Loucy (cell line): ENCODE results near the gene CSH1.
A peak's percentile ranks its signal among the peaks of the same experiment; 100 is the strongest.
"Not testable (repeated sequence)": the region's sequence is repeated elsewhere in the genome, so short reads cannot be mapped to it uniquely, and the experiment has no call there.

Experiments used
- H2AFZ ChIP-seq: fragments of 200-600 bp; sonication (generic); 2 replicates; pipeline ENCODE4 v1.6.0; 2016; ENCODE audit warnings: antibody characterized with exemption, mild to moderate bottlenecking, low read length, moderate library complexity
- H3F3A ChIP-seq: fragments of 200-600 bp; 2 replicates; pipeline ENCODE4 v1.6.0; 2016; ENCODE audit warnings: antibody characterized with exemption, low read depth, mild to moderate bottlenecking
- H3K27me3 ChIP-seq: fragments of 200-600 bp; sonication (generic); 2 replicates; pipeline ENCODE4 v1.6.1; 2014; ENCODE audit warnings: low read length, mild to moderate bottlenecking; ENCODE audit not compliant: insufficient read depth, poor library complexity, severe bottlenecking
- H3K36me3 ChIP-seq: fragments of 200-600 bp; sonication (generic); 2 replicates; pipeline ENCODE4 v1.6.1; 2016; ENCODE audit warnings: low read length; ENCODE audit not compliant: insufficient read depth
- H3K4me1 ChIP-seq: fragments of 200-600 bp; sonication (generic); 2 replicates; pipeline ENCODE4 v1.5.1; 2014; ENCODE audit warnings: low read length, mild to moderate bottlenecking; ENCODE audit not compliant: insufficient read depth, poor library complexity, severe bottlenecking
- H3K4me2 ChIP-seq: fragments of 200-600 bp; sonication (generic); 2 replicates; pipeline ENCODE4 v1.6.0; 2014; ENCODE audit warnings: antibody characterized with exemption, low read length, low read depth, mild to moderate bottlenecking; ENCODE audit not compliant: poor library complexity, severe bottlenecking
- H3K4me3 ChIP-seq: fragments of 200-600 bp; sonication (generic); 2 replicates; pipeline ENCODE4 v1.5.1; 2014; ENCODE audit warnings: low read length, mild to moderate bottlenecking, mixed read lengths; ENCODE audit not compliant: poor library complexity, severe bottlenecking
- H3K79me2 ChIP-seq: fragments of 200-600 bp; sonication (generic); 2 replicates; pipeline ENCODE4 v1.6.1; 2014; ENCODE audit warnings: low read length; ENCODE audit not compliant: insufficient read depth
- H3K9ac ChIP-seq: fragments of 200-600 bp; sonication (generic); 2 replicates; pipeline ENCODE4 v1.6.0; 2014; ENCODE audit warnings: mild to moderate bottlenecking, low read depth, low read length, moderate library complexity; ENCODE audit not compliant: poor library complexity, severe bottlenecking
- H3K9me2 ChIP-seq: fragments of 200-600 bp; sonication (generic); replicated peaks from 2 replicates; pipeline ENCODE4 v1.6.1; 2016; ENCODE audit warnings: low read depth, low read length, mixed read lengths
- H3K9me3 ChIP-seq: fragments of 200-600 bp; sonication (generic); 2 replicates; pipeline ENCODE4 v1.6.1; 2014; ENCODE audit warnings: mild to moderate bottlenecking, antibody characterized with exemption, low read length, low read depth; ENCODE audit not compliant: insufficient read depth
- H4K20me1 ChIP-seq: fragments of 200-600 bp; sonication (generic); 2 replicates; pipeline ENCODE4 v1.6.0; 2014; ENCODE audit warnings: antibody characterized with exemption, low read length, mild to moderate bottlenecking; ENCODE audit not compliant: insufficient read depth, poor library complexity, severe bottlenecking
- CTCF ChIP-seq: fragments of 200-600 bp; sonication (generic); conservative IDR thresholded peaks from 2 replicates; pipeline ENCODE4 v1.5.1; 2014; ENCODE audit warnings: mild to moderate bottlenecking, antibody characterized with exemption, low read length
- EZH2phosphoT487 ChIP-seq: fragments of 200-600 bp; IDR thresholded peaks from 2 replicates; pipeline ENCODE4 v1.6.1; 2018; ENCODE audit warnings: antibody characterized with exemption, mild to moderate bottlenecking, moderate library complexity, borderline replicate concordance

The CSH1 gene

GRCh38 chr17:63919311-63919723 is 22.9 kb upstream of the CSH1 start:
- Histone ChIP-seq H2AFZ (no peak overlapping the region), H3K36me3 (no peaks in the 10 kb centered on the region), H3F3A (no peaks in the 10 kb centered on the region), H3K79me2 (no peaks in the 10 kb centered on the region), H3K4me2 (peak overlapping the region; percentile 19), H3K9ac (no peak overlapping the region), H3K4me3 (no peak overlapping the region), H3K9me3 (no peaks in the 10 kb centered on the region), H3K4me1 (peaks cover 13% of the 10 kb centered on the region), H4K20me1 (no peaks in the 10 kb centered on the region), H3K27me3 (no peaks in the 10 kb centered on the region), H3K9me2 (no peaks in the 10 kb centered on the region)
- TF ChIP-seq CTCF, result peak; percentile 96
- no peak for TF ChIP-seq EZH2phosphoT487

- H3F3A ChIP-seq, H3K9ac ChIP-seq, H3K79me2 ChIP-seq, H3K9me2 ChIP-seq, H4K20me1 ChIP-seq, H3K27me3 ChIP-seq, H3K9me3 ChIP-seq, H3K4me3 ChIP-seq, H3K36me3 ChIP-seq, H2AFZ ChIP-seq: not testable (repeated sequence)
- peaks cover 13% of the 10 kb centered on the region for H3K4me1 ChIP-seq
- H3K4me2 ChIP-seq, result peak within 1 kb of the TSS; percentile 19
Measured at GRCh38 chr17:63918789-63919305, 22.5 kb upstream of the CSH1 start, which contains the start of gene GH1. Gene GH1 (minus strand): TSS chr17:63918839. CDS start chr17:63918776, 63 bp downstream.

GRCh38 chr17:63918305-63918704 is 21.9 kb upstream of the CSH1 start:
- no peaks in the 10 kb centered on the region for H3F3A ChIP-seq
- H3K79me2 ChIP-seq, result no peaks in the 10 kb centered on the region
- no peaks in the 10 kb centered on the region for H3K9me3 ChIP-seq
- H3K9me2 ChIP-seq, result no peaks in the 10 kb centered on the region
- no peaks in the 10 kb centered on the region for H3K27me3 ChIP-seq
- no peaks in the 10 kb centered on the region for H4K20me1 ChIP-seq
- H2AFZ ChIP-seq, result no peak overlapping the region
- no peak for TF ChIP-seq CTCF
- no peak for TF ChIP-seq EZH2phosphoT487
- no peak overlapping the region for H3K4me3 ChIP-seq
- no peaks in the 10 kb centered on the region for H3K36me3 ChIP-seq
- H3K4me2 ChIP-seq, result no peak overlapping the region
- no peak overlapping the region for H3K9ac ChIP-seq
- H3K4me1 ChIP-seq, result peaks cover 13% of the 10 kb centered on the region

GRCh38 chr17:63917646-63918045 is 21.3 kb upstream of the CSH1 start:
- H3K9me3 ChIP-seq, result no peaks in the 10 kb centered on the region
- H3K4me3 ChIP-seq, result no peak overlapping the region
- no peak overlapping the region for H2AFZ ChIP-seq
- H3K4me2 ChIP-seq, result no peak overlapping the region
- H3K9ac ChIP-seq, result no peak overlapping the region
- no peaks in the 10 kb centered on the region for H3K36me3 ChIP-seq
- no peaks in the 10 kb centered on the region for H3K79me2 ChIP-seq
- no peaks in the 10 kb centered on the region for H4K20me1 ChIP-seq
- TF ChIP-seq CTCF, result no peak
- no peak for TF ChIP-seq EZH2phosphoT487
- no peaks in the 10 kb centered on the region for H3K27me3 ChIP-seq
- H3F3A ChIP-seq, result no peaks in the 10 kb centered on the region
- peaks cover 13% of the 10 kb centered on the region for H3K4me1 ChIP-seq
- no peaks in the 10 kb centered on the region for H3K9me2 ChIP-seq

GRCh38 chr17:63917206-63917605 is 20.8 kb upstream of the CSH1 start:
- H3K27me3 ChIP-seq, H3K36me3 ChIP-seq, H3F3A ChIP-seq, H3K79me2 ChIP-seq, H3K9me3 ChIP-seq, H3K9me2 ChIP-seq, H2AFZ ChIP-seq, H3K4me2 ChIP-seq, H3K9ac ChIP-seq, H3K4me3 ChIP-seq, H4K20me1 ChIP-seq: not testable (repeated sequence)
- H3K4me1 ChIP-seq, result peaks cover 13% of the 10 kb centered on the region
